ENCODE results near the gene NKAIN2. TPM values are rescaled to one million over a fixed set of nuclear protein-coding genes. Genes with fewer than 3 reads are reported as not detected.
"Not testable (repeated sequence)": the region's sequence is repeated elsewhere in the genome, so short reads cannot be mapped to it uniquely, and the experiment has no call there.

The NKAIN2 gene
- total RNA-seq, 1 experiment from 2014 or later: not detected

- in situ Hi-C loops (cut with HindIII; ENCODE audit: low sequenced_read_pairs): no loop called here
- DNase-seq (ENCODE audit: low spot score): no peak
Measured at GRCh38 chr6:124131779-124132178, 328.1 kb downstream of the NKAIN2 start.

GRCh38 chr6:124132256-124132655 is 328.6 kb downstream of the NKAIN2 start:
- no peak for DNase-seq (ENCODE audit: low spot score)
- in situ Hi-C loops (cut with HindIII; ENCODE audit: low sequenced_read_pairs): no loop called here

DNA sequence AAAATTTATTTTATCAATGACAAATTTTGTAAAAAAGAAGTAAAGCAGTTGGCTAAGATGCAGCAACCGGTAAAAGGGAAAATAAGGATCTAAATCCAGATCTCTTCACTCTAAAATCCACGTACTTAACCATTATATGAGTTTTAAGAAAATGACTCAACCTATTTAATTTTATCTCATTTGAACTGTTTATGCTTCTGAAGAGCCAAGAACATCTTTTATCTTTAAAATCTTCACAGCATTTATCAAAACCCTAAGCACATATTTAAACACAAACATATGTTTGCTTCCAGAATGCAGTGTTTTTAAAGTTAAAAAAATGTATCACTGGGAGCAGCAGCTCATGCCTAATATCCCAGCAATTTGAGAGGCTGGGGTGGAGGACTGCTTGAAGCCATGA is 339.2 kb downstream of the NKAIN2 start:
- no peak for DNase-seq (ENCODE audit: low spot score)
- in situ Hi-C loops (cut with HindIII; ENCODE audit: low sequenced_read_pairs): no loop called here

GRCh38 chr6:124143435-124143834 is 339.8 kb downstream of the NKAIN2 start:
- in situ Hi-C loops (cut with HindIII; ENCODE audit: low sequenced_read_pairs): no loop called here
- DNase-seq (ENCODE audit: low spot score): no peak

GRCh38 chr6:124147621-124148020 is 344.0 kb downstream of the NKAIN2 start:
- in situ Hi-C loops (cut with HindIII; ENCODE audit: low sequenced_read_pairs): no loop called here
- no peak for DNase-seq (ENCODE audit: low spot score)

DNA sequence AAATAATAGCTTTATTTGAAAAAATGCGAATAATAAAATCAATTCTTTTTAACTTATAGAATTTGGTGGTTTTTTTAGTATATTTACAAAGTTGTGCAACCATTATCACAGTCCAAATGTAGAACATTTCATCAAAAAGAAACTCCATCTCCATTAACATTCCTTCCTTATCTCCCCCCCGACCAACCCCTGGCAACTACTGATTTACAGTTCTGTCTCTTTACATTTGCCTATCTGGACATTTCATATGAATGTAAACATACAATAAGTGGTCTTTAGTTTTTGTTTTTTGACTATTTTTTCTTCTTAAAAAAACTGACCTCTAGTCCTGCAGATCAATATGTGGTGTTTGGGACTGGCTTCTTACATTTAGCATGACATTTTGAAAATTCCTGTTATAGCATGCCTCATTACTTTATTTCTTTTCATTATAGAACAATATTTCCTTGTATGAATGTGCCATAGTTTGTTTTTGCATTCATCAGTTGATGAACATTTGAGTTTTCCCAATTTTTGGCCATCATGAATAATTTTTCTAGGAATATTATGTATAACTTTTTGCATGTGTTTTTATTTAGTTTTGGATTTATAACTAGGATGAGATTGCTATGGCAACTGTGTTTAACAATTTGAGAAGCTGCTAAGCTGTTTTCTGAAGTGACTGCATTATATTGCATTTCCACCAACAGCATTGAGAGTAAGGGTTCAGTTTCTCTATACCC is 344.7 kb downstream of the NKAIN2 start:
- in situ Hi-C loops (cut with HindIII; ENCODE audit: low sequenced_read_pairs): no loop called here

DNA sequence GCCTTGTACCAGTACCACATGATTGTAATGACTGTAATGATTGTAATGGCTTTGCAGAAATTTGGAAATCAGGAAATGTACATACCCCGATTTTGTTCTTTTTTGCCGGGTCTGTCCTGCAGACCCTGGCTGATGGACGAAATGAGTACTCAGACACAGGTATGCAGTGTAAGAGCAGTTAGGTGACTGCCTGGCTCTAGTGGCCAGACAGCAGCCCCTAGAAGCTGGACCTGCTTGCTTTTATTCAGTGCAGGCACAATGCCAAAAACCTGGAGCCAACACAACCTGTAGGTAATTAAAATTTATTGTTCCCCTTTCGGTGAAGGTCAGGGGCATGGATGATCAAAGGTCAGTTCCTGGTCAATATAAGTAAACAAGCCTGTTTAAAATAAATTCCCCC is 346.0 kb downstream of the NKAIN2 start:
- in situ Hi-C loops (cut with HindIII; ENCODE audit: low sequenced_read_pairs): no loop called here

More for the DNA sequence above, 344.7 kb downstream of the NKAIN2 start:
- DNase-seq (ENCODE audit: low spot score): no peak

GRCh38 chr6:124158024-124158423 is 354.4 kb downstream of the NKAIN2 start:
- in situ Hi-C loops (cut with HindIII; ENCODE audit: low sequenced_read_pairs): no loop called here
- DNase-seq (ENCODE audit: low spot score): no peak

More for the DNA sequence above, 346.0 kb downstream of the NKAIN2 start:
- DNase-seq (ENCODE audit: low spot score): no peak

- in situ Hi-C loops (cut with HindIII; ENCODE audit: low sequenced_read_pairs): no loop called here
- DNase-seq (ENCODE audit: low spot score): no peak
Measured at GRCh38 chr6:124163676-124164075, 360.0 kb downstream of the NKAIN2 start.

- in situ Hi-C loops (cut with HindIII; ENCODE audit: low sequenced_read_pairs): no loop called here
Measured at GRCh38 chr6:124164343-124164742, 360.7 kb downstream of the NKAIN2 start.

GRCh38 chr6:124167249-124167648 is 363.6 kb downstream of the NKAIN2 start:
- DNase-seq (ENCODE audit: low spot score); in situ Hi-C loops (cut with HindIII; ENCODE audit: low sequenced_read_pairs): not testable (repeated sequence)

More at GRCh38 chr6:124164343-124164742, 360.7 kb downstream of the NKAIN2 start:
- no peak for DNase-seq (ENCODE audit: low spot score)

GRCh38 chr6:124190256-124190655 is 386.6 kb downstream of the NKAIN2 start:
- in situ Hi-C loops (cut with HindIII; ENCODE audit: low sequenced_read_pairs): no loop called here
- no peak for DNase-seq (ENCODE audit: low spot score)

GRCh38 chr6:124193132-124193531 is 389.5 kb downstream of the NKAIN2 start:
- in situ Hi-C loops (cut with HindIII; ENCODE audit: low sequenced_read_pairs): no loop called here
- no peak for DNase-seq (ENCODE audit: low spot score)

DNA sequence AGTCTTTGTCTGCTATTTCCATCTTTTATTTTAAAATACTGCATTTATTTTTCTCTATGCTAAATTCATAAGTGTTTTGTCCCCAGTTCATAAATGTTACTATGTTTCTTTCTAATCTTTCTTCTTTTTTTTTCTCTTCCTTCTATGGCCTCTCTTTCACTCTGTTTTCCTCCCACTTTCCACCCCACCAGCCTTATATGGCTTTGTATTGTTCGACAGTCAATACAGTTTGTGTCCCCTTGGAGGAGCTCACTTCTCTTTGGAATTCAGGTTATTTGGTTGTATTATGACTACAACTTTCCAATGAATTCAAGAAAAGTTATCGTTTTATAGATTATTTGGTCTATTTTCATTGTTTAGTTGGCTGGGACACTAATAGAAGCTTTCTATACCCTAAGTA is 393.5 kb downstream of the NKAIN2 start:
- in situ Hi-C loops (cut with HindIII; ENCODE audit: low sequenced_read_pairs): no loop called here
- no peak for DNase-seq (ENCODE audit: low spot score)

DNA sequence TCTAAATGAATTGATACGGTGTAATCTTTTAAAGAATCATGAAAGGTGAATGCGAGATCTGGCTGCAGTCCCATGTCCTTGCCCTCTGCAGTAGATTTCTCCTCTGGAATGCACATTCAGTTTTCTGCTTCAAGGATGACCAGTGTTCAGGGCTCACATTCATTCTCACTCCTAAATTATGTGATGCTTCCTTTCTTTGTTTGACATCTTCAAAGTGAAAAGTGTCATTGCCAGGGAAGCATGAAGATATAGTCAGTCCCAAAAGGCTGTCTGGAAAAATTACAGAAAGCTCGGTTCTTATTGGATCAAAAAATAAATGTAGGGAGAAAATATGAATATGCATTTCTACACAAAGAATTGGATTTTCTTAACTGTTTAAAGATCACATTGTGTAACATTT is 395.6 kb downstream of the NKAIN2 start:
- in situ Hi-C loops (cut with HindIII; ENCODE audit: low sequenced_read_pairs): no loop called here
- DNase-seq (ENCODE audit: low spot score): peak; percentile 66

- DNase-seq (ENCODE audit: low spot score): peak; percentile 78
- in situ Hi-C loops (cut with HindIII; ENCODE audit: low sequenced_read_pairs): no loop called here
Measured at GRCh38 chr6:124200661-124201060, 397.0 kb downstream of the NKAIN2 start.

DNA sequence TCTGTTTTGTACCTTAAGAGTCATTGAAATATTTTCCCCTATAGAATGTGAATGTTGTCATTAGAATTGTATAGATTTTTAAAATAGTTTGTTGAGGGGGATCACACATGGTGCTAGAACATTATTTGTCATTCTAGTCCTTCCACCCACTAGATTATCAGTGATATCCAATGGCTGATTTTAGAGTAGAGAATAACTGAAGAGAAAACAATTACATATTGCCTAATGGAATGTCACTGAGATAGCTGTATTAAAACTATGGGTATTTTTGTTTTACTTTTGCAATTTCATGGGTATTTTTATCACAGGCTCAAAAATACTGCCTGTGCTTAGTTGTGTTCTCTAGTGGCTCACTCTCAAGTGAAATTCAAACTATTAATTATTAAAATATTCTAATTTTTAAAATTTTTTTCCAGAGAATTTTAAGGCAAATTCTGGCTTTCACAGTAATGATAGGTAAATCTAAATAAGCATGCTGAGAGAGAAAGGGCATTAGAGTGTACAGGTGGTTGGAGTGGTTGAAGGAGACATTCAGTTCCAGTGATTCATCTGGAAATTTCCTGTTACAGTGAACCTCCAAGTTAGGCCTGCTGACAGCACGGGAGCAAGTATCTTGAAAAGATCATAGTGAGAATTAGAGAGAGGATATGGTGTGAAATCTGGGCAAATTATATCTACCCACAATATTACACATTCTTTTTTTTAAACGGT is 399.6 kb downstream of the NKAIN2 start:
- DNase-seq (ENCODE audit: low spot score): peak; percentile 83
- in situ Hi-C loops (cut with HindIII; ENCODE audit: low sequenced_read_pairs): no loop called here

- peak; percentile 40 for DNase-seq (ENCODE audit: low spot score)
- in situ Hi-C loops (cut with HindIII; ENCODE audit: low sequenced_read_pairs): no loop called here
Measured at GRCh38 chr6:124203812-124204167, 400.1 kb downstream of the NKAIN2 start.

DNA sequence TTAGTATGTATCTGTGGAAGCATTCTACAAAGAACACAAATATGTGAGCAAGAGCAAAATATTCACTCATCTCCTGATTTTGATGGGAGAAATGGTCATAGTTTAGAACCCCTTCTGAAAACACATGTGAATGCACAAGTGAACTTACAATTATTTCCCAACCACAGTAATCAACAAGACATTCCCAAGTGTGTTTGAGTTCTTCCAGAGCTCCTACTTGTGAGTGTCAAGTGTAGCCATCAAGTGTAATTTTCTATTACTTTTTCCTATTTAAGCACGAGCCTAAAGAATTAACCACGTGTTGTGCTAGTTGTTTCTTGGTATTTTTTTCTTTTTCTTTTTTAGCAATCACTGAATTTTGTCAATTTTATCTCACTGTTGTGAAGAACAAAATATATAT is 402.3 kb downstream of the NKAIN2 start:
- DNase-seq (ENCODE audit: low spot score): no peak
- in situ Hi-C loops (cut with HindIII; ENCODE audit: low sequenced_read_pairs): no loop called here

DNA sequence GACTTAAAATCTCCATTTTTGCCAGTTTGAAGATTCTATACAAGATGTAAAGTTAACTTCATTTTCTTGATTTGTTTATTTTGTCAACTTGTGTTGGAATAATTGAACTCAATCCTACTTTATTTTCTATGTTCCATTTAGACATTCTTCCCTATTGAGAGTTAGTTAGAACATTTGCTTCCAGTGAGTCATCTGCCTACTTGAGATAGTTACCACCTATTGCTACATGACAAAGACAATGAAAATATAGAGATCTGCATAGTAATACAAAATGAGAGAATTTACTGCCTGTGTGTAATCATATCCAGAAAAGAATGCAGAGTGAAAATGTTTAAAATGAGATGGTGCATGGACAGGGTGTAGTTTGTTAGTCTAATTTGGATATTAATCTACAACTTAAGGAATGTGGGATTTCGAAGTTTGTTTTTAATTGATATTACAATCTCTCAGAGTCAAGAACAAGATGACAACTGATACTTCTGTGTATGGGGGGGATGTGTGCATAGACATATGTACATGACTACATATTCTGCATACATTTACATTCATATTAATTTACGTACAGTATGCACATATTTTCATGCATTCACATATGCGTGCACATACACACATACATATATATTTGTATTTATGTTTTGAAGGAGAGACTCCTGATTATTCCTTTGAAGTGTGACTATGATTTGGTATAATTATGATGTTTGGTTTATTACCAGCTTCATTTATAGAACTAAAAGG is 420.1 kb downstream of the NKAIN2 start:
- no peak for DNase-seq (ENCODE audit: low spot score)
- in situ Hi-C loops (cut with HindIII; ENCODE audit: low sequenced_read_pairs): no loop called here

All from G401 (cell line).